AG04450 (cell line): ENCODE data around the gene UACA. TPM values are rescaled to one million over a fixed set of nuclear protein-coding genes. Genes with fewer than 3 reads are reported as not detected.

Experiments
- CTCF ChIA-PET: fragments of 300-600, 350-600 bp; formaldehyde crosslinking; extraction: SDS; loops from one replicate; lab custom pipeline; 2022; ENCODE audit warnings: antibody characterized with exemption, inconsistent platforms; lab: Charles Lee
- POLR2A ChIA-PET: fragments of 350-600 bp; formaldehyde crosslinking; extraction: SDS; loops from one replicate; lab custom pipeline; 2021; ENCODE audit warnings: antibody characterized with exemption, inconsistent platforms; lab: Yijun Ruan, JAX
- DNase-seq: peaks from one replicate; pipeline ENCODE4 v3.0.0-alpha.2; 2011; ENCODE audit warnings: low read depth, low spot score
- H3K27ac ChIP-seq: one replicate; pipeline ENCODE4 v1.5.1; 2012; ENCODE audit warnings: low read depth, low read length, control low read depth
- H3K27me3 ChIP-seq: one replicate; pipeline ENCODE4 v1.6.0; 2012; ENCODE audit warnings: low read length; ENCODE audit not compliant: control insufficient read depth, insufficient read depth
- H3K4me3 ChIP-seq: 2 replicates; pipeline ENCODE4 v1.5.1; 2011; ENCODE audit warnings: mild to moderate bottlenecking, low read depth, low read length, control low read depth
- H3K9me3 ChIP-seq: 2 replicates; pipeline ENCODE4 v1.5.1; 2012; ENCODE audit warnings: low read length; ENCODE audit not compliant: control insufficient read depth, insufficient read depth
- polyA plus RNA-seq: library from polyadenylated mRNA; depleted of rRNA; stranded (reverse); fragments of >200 nt; gene quantifications from 2 replicates; pipeline ENCODE4 v1.2.3, GENCODE V29; 2011
- TF ChIP-seq, protein P1 (sequence below): IDR thresholded peaks from 2 replicates; pipeline ENCODE4 v1.5.1; 2011; ENCODE audit warnings: low read depth, low read length, control low read depth, inconsistent platforms

Gene UACA
- polyA plus RNA-seq, 1 experiment, result 134 TPM

DNA sequence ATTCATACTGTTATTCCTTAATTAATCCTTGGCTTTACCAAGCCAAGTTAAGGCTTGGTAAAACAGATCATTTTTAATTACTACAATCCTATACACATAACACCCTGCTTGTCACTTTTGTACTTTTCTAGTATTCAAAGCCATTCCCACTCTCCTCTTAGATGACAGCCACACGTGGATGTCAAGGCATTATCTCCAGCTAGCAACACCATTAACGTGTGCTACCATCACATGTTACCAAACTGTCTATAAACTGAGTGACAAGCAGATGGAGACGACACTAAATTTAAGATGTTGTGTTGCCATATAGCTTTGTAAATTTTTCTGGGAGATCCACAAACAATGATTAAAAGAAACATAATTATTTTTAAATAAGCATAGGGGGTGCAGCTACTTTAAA lies 103.7 kb downstream of the UACA start:
- TF ChIP-seq, protein P1, sequence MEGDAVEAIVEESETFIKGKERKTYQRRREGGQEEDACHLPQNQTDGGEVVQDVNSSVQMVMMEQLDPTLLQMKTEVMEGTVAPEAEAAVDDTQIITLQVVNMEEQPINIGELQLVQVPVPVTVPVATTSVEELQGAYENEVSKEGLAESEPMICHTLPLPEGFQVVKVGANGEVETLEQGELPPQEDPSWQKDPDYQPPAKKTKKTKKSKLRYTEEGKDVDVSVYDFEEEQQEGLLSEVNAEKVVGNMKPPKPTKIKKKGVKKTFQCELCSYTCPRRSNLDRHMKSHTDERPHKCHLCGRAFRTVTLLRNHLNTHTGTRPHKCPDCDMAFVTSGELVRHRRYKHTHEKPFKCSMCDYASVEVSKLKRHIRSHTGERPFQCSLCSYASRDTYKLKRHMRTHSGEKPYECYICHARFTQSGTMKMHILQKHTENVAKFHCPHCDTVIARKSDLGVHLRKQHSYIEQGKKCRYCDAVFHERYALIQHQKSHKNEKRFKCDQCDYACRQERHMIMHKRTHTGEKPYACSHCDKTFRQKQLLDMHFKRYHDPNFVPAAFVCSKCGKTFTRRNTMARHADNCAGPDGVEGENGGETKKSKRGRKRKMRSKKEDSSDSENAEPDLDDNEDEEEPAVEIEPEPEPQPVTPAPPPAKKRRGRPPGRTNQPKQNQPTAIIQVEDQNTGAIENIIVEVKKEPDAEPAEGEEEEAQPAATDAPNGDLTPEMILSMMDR, result no peak
- CTCF ChIA-PET, result interaction anchor here (0.7 to 0.9 kb wide), 2 partner anchors 20 to 172 kb away, joined by 3 read pairs; no protein-coding TSS in a partner anchor
- Histone ChIP-seq H3K4me3 (no peak overlapping the region), H3K9me3 (no peaks in the 10 kb centered on the region), H3K27me3 (no peaks in the 10 kb centered on the region), H3K27ac (no peak overlapping the region)
- POLR2A ChIA-PET, result no interaction called here
- no peak for DNase-seq

DNA sequence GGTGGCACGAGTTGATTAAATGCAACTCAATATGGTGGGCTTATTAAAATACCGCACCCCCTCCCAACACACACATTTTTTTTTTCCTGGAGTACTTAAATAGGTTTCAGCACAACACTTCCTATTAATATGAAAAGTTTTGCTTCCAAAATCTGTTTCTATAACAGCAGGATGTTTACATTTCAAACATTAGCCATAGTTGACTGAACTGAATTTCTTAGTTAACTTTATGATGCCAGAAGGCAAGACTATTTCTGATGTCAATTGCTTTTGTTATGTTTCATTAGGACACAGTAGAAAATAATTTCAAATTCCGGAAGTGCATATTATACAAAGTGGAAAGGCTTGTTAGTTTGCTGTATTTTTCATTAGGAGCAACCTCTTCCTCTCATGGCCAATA lies 104.7 kb downstream of the UACA start:
- ChIA-PET POLR2A (no interaction called here), CTCF (no interaction called here)
- Histone ChIP-seq H3K27me3 (no peaks in the 10 kb centered on the region), H3K4me3 (no peak overlapping the region), H3K27ac (no peak overlapping the region), H3K9me3 (no peaks in the 10 kb centered on the region)
- TF ChIP-seq, protein P1, result no peak
- DNase-seq, result no peak

DNA sequence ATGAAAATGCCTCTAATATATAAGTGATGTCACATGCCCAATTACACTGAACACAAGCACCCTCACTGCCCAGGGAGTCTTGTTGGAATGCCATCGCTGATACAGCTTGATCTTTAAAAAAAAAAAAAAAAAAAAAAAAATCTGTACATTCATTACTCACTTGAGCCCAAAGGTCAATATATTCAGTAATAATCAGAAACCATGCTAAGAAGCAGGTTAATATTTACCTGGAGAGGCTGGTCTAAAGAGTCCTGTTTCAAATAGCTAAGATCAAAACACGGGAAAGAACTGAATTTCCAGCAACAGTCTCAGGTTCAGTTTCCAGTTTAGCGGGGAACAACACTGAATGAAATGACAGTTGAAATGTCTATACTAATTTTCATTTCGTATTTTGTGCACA lies 109.9 kb downstream of the UACA start:
- Histone ChIP-seq H3K9me3 (no peaks in the 10 kb centered on the region), H3K27me3 (no peaks in the 10 kb centered on the region), H3K27ac (no peak overlapping the region), H3K4me3 (no peak overlapping the region)
- no peak for DNase-seq
- TF ChIP-seq, protein P1, result no peak
- ChIA-PET CTCF (interaction anchor here (0.6 to 0.7 kb wide), 4 partner anchors 85 to 158 kb away, joined by 3 to 4 read pairs (median 3); no protein-coding TSS in a partner anchor), POLR2A (no interaction called here)

DNA sequence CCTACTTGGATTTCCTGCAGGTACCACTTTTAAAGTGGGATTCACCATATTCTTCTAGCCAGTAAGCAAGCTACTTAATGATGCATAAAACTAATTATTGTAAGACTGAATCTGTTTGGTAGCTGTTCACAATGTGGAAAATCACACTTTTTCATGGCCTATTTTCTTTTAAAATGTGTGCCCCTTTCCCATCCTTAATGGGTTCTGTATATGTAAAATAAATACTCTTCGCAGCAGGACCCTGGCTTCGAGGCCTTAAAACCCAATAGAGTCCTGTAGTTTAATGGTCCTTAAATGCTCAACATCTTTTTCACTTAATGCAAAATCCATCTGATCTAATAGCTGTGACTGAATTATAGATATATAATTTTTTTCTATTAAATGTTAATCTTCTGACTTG lies 111.0 kb downstream of the UACA start:
- no peak overlapping the region for H3K4me3 ChIP-seq
- TF ChIP-seq, protein P1, result no peak
- no peak for DNase-seq
- H3K27me3 ChIP-seq, result no peaks in the 10 kb centered on the region
- no peaks in the 10 kb centered on the region for H3K9me3 ChIP-seq
- POLR2A ChIA-PET, result no interaction called here
- no peak overlapping the region for H3K27ac ChIP-seq
- CTCF ChIA-PET, result no interaction called here

DNA sequence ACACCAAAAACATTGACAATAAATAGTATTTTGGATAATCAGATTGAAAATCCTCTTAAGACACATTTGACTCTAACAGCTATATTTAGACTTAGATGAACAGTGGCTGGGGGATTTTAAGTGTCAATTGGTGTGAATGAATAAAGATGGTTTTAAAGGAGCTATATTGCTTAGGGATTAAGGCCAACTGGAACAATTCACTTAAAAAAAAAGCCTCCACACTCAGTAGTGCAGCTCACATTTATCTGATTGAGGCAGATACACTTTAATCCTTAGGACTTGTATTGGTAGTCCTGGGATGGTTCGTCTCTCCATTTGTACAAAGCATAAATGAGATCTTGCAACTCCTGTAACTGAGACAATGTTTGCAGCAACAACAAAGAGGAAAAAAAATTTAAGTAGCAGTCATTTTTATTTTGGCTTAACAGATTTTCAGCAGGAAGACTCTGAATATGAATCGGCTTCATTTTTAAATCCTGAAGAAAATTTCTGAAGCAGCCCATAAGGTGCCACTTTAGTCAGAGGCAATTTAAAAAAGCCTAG lies 112.0 kb downstream of the UACA start:
- CTCF ChIA-PET, result interaction anchor here (1.1 kb wide), 1 partner anchor 71 kb away, joined by 3 read pairs; no protein-coding TSS in a partner anchor
- TF ChIP-seq, protein P1, result no peak

More for the DNA sequence above, 112.0 kb downstream of the UACA start:
- Histone ChIP-seq H3K4me3 (no peak overlapping the region), H3K27me3 (no peaks in the 10 kb centered on the region), H3K9me3 (no peaks in the 10 kb centered on the region), H3K27ac (no peak overlapping the region)
- DNase-seq, result no peak
- POLR2A ChIA-PET, result no interaction called here
